Mesenchymal stem cell (in vitro differentiated cells and primary cell): Measurements from ENCODE around the gene FOXL3.

ENCODE experiments used
- DNase-seq: peaks from one replicate; pipeline ENCODE4 v3.0.0-alpha.2; 2013
- H2AFZ ChIP-seq: one replicate; pipeline ENCODE4 v1.6.1; 2013; ENCODE audit warnings: low read depth, mild to moderate bottlenecking, control low read depth, inconsistent platforms, low read length, moderate library complexity
- H2AK5ac ChIP-seq: 2 replicates; pipeline ENCODE4 v1.6.1; 2013; ENCODE audit warnings: low read length, moderate library complexity, mild to moderate bottlenecking, inconsistent platforms; ENCODE audit not compliant: severe bottlenecking
- H2BK120ac ChIP-seq: one replicate; pipeline ENCODE4 v1.6.1; 2013; ENCODE audit warnings: low read depth, mild to moderate bottlenecking, inconsistent platforms, low read length, moderate library complexity
- H2BK12ac ChIP-seq, 2 experiments: one replicate each; pipeline ENCODE4 v1.6.1; 2013; ENCODE audit warnings: inconsistent platforms in 2 of 2, low read length in 2 of 2, mild to moderate bottlenecking in 2 of 2, moderate library complexity in 2 of 2, control low read depth in 1 of 2
- H2BK15ac ChIP-seq: one replicate; pipeline ENCODE4 v1.6.1; 2013; ENCODE audit warnings: mild to moderate bottlenecking, low read depth, inconsistent platforms; ENCODE audit not compliant: poor library complexity, severe bottlenecking
- H2BK5ac ChIP-seq: 2 replicates; pipeline ENCODE4 v1.6.1; 2013; ENCODE audit warnings: low read depth, mild to moderate bottlenecking, low read length, control low read depth, inconsistent platforms; ENCODE audit not compliant: poor library complexity, severe bottlenecking
- H3K14ac ChIP-seq, 2 experiments: one replicate each; pipeline ENCODE4 v1.6.1; 2013; ENCODE audit warnings: inconsistent platforms in 2 of 2, low read length in 2 of 2, control low read depth in 1 of 2, mild to moderate bottlenecking in 1 of 2, moderate library complexity in 1 of 2
- H3K18ac ChIP-seq, 2 experiments: one replicate each; pipeline ENCODE4 v1.6.1; 2013; ENCODE audit warnings: inconsistent platforms in 2 of 2, low read length in 2 of 2, control low read depth in 1 of 2, low read depth in 1 of 2, mild to moderate bottlenecking in 1 of 2
- H3K23ac ChIP-seq, 2 experiments: one replicate each; pipeline ENCODE4 v1.6.1; 2013; ENCODE audit warnings: inconsistent platforms in 2 of 2, low read length in 2 of 2, mild to moderate bottlenecking in 2 of 2, moderate library complexity in 2 of 2, control low read depth in 1 of 2
- H3K27ac ChIP-seq: 2 replicates; pipeline ENCODE4 v1.5.1; 2013; ENCODE audit warnings: mild to moderate bottlenecking, moderate library complexity, low read length, control low read depth, inconsistent platforms; ENCODE audit not compliant: poor library complexity, severe bottlenecking
- H3K27me3 ChIP-seq, 2 experiments: 2 replicates each; pipeline versions ENCODE4 v1.6.1 to v1.7.0; 2013; ENCODE audit warnings: low read length in 2 of 2, mild to moderate bottlenecking in 2 of 2, moderate library complexity in 2 of 2, control low read depth in 1 of 2, inconsistent platforms in 1 of 2; ENCODE audit not compliant: control insufficient read depth in 1 of 2, insufficient read depth in 1 of 2
- H3K36me3 ChIP-seq, 2 experiments: 2 replicates each; pipeline versions ENCODE4 v1.6.1 to v1.7.0; 2013; ENCODE audit warnings: low read length in 2 of 2, control low read depth in 1 of 2, inconsistent platforms in 1 of 2, low read depth in 1 of 2, mild to moderate bottlenecking in 1 of 2; ENCODE audit not compliant: insufficient read depth in 2 of 2, control insufficient read depth in 1 of 2
- H3K4ac ChIP-seq, 2 experiments: one replicate each; pipeline ENCODE4 v1.6.1; 2013; ENCODE audit warnings: inconsistent platforms in 2 of 2, low read length in 2 of 2, mild to moderate bottlenecking in 2 of 2, moderate library complexity in 2 of 2, control low read depth in 1 of 2, low read depth in 1 of 2
- H3K4me1 ChIP-seq: 2 replicates; pipeline ENCODE4 v1.6.1; 2013; ENCODE audit warnings: low read depth, low read length, control low read depth; ENCODE audit not compliant: control insufficient read depth, insufficient read depth
- H3K4me2 ChIP-seq: 2 replicates; pipeline ENCODE4 v1.6.1; 2013; ENCODE audit warnings: low read length, mild to moderate bottlenecking, inconsistent platforms; ENCODE audit not compliant: poor library complexity, severe bottlenecking
- H3K4me3 ChIP-seq, 2 experiments: 2 replicates each; pipeline versions ENCODE4 v1.5.1 to v1.7.0; 2013; ENCODE audit warnings: low read length in 2 of 2, mild to moderate bottlenecking in 2 of 2, control low read depth in 1 of 2, low read depth in 1 of 2; ENCODE audit not compliant: insufficient read depth in 1 of 2
- H3K79me1 ChIP-seq: replicated peaks from 2 replicates; pipeline ENCODE4 v1.6.1; 2013; ENCODE audit warnings: mild to moderate bottlenecking, control low read depth, low read length, inconsistent platforms; ENCODE audit not compliant: poor library complexity, severe bottlenecking
- H3K9ac ChIP-seq: 2 replicates; pipeline ENCODE4 v1.7.0; 2013; ENCODE audit warnings: mild to moderate bottlenecking, low read length, moderate library complexity
- H3K9me3 ChIP-seq: 2 replicates; pipeline ENCODE4 v1.7.0; 2013; ENCODE audit warnings: mild to moderate bottlenecking, low read length; ENCODE audit not compliant: control insufficient read depth
- H4K8ac ChIP-seq: one replicate; pipeline ENCODE4 v1.6.1; 2013; ENCODE audit warnings: inconsistent platforms, mild to moderate bottlenecking, low read length, moderate library complexity
- H4K91ac ChIP-seq: one replicate; pipeline ENCODE4 v1.6.1; 2013; ENCODE audit warnings: mild to moderate bottlenecking, low read length, inconsistent platforms
- WGBS: methylation state at CpG from one replicate; pipeline ENCODE4 v1.1.7; 2013; ENCODE audit warnings: mixed read lengths; 5-methylcytosine and 5-hydroxymethylcytosine counted together

The FOXL3 gene

GRCh38 chr7:282621-283020, 7.3 kb upstream of the FOXL3 start:
- Histone ChIP-seq H3K9me3 (peaks cover under 1% of the 10 kb centered on the region), H3K18ac (no peak overlapping the region), H2BK120ac (no peak overlapping the region), H3K4me3 (no peak overlapping the region), H4K91ac (no peak overlapping the region), H3K79me1 (no peaks in the 10 kb centered on the region), H3K14ac (no peak overlapping the region), H3K23ac (no peak overlapping the region), H2BK12ac (no peak overlapping the region), H3K4me1 (no peaks in the 10 kb centered on the region), H3K36me3 (no peaks in the 10 kb centered on the region), H3K4ac (no peak overlapping the region), H2BK15ac (no peak overlapping the region), H4K8ac (no peak overlapping the region), H3K4me2 (no peak overlapping the region), H2BK5ac (no peak overlapping the region), H3K9ac (no peak overlapping the region), H3K27me3 (peaks cover 34 to 39% of the 10 kb centered on the region in 2 experiments), H3K27ac (no peak overlapping the region), H2AK5ac (no peak overlapping the region), H2AFZ (no peak overlapping the region)
- WGBS, result 94% methylated on average over 25 of the region's 25 CpGs
- DNase-seq, result no peak

- Histone ChIP-seq H2AK5ac (no peak overlapping the region), H3K9ac (no peak overlapping the region), H2BK5ac (no peak overlapping the region), H2BK15ac (no peak overlapping the region), H3K27me3 (peaks cover 50 to 57% of the 10 kb centered on the region in 2 experiments), H3K36me3 (no peaks in the 10 kb centered on the region), H3K14ac (no peak overlapping the region), H2BK120ac (no peak overlapping the region), H3K79me1 (no peaks in the 10 kb centered on the region), H3K23ac (no peak overlapping the region), H2AFZ (no peak overlapping the region), H3K4me1 (no peaks in the 10 kb centered on the region), H4K8ac (no peak overlapping the region), H3K4ac (no peak overlapping the region), H3K18ac (no peak overlapping the region), H4K91ac (no peak overlapping the region), H3K27ac (no peak overlapping the region), H3K4me3 (no peak overlapping the region), H2BK12ac (no peak overlapping the region), H3K9me3 (no peaks in the 10 kb centered on the region), H3K4me2 (no peak overlapping the region)
- no peak for DNase-seq
- whole genome bisulfite sequencing, result 87% methylated on average over 37 of the region's 37 CpGs
These were observed 4.9 kb upstream of the FOXL3 start for GRCh38 chr7:284762-285722.

GRCh38 chr7:285731-286130, 4.2 kb upstream of the FOXL3 start:
- Histone ChIP-seq H2AK5ac (no peak overlapping the region), H3K27ac (no peak overlapping the region), H2BK120ac (no peak overlapping the region), H3K4me1 (peaks cover under 1% of the 10 kb centered on the region), H3K79me1 (no peaks in the 10 kb centered on the region), H3K9me3 (no peaks in the 10 kb centered on the region), H3K23ac (no peak overlapping the region), H3K4me3 (no peak overlapping the region), H3K27me3 (peaks cover 50 to 59% of the 10 kb centered on the region in 2 experiments), H2AFZ (no peak overlapping the region), H4K8ac (no peak overlapping the region), H3K4me2 (no peak overlapping the region), H2BK5ac (no peak overlapping the region), H3K4ac (no peak overlapping the region), H3K36me3 (no peaks in the 10 kb centered on the region), H2BK15ac (no peak overlapping the region), H3K9ac (no peak overlapping the region), H3K18ac (no peak overlapping the region), H3K14ac (no peak overlapping the region), H4K91ac (no peak overlapping the region), H2BK12ac (no peak overlapping the region)
- DNase-seq, result no peak
- 83% methylated on average over 16 of the region's 16 CpGs for WGBS

- Histone ChIP-seq H2BK5ac (no peak overlapping the region), H3K9me3 (no peaks in the 10 kb centered on the region), H3K4me2 (no peak overlapping the region), H2AFZ (no peak overlapping the region), H3K23ac (no peak overlapping the region), H3K9ac (no peak overlapping the region), H3K36me3 (no peaks in the 10 kb centered on the region), H3K27me3 (peaks cover 52 to 60% of the 10 kb centered on the region in 2 experiments), H3K4me1 (peaks cover 2% of the 10 kb centered on the region), H4K8ac (no peak overlapping the region), H3K14ac (no peak overlapping the region), H3K27ac (no peak overlapping the region), H2BK120ac (no peak overlapping the region), H3K4me3 (no peak overlapping the region), H3K4ac (no peak overlapping the region), H3K79me1 (no peaks in the 10 kb centered on the region), H2AK5ac (no peak overlapping the region), H4K91ac (no peak overlapping the region), H2BK15ac (no peak overlapping the region), H3K18ac (no peak overlapping the region), H2BK12ac (no peak overlapping the region)
- DNase-seq, result no peak
- WGBS, result 85% methylated on average over 18 of the region's 18 CpGs
These were observed 3.7 kb upstream of the FOXL3 start for GRCh38 chr7:286266-286665.
